22Rv1 (cell line): Measurements from ENCODE around the gene KIAA1671.

ENCODE experiments used
- H3K27ac ChIP-seq: fragments of 450-650 bp; 2 replicates; pipeline ENCODE4 v1.5.1; 2017
- CTCF ChIP-seq: fragments of 450-650 bp; IDR thresholded peaks from 2 replicates; pipeline ENCODE4 v1.5.1; 2017; ENCODE audit warnings: mild to moderate bottlenecking
- ZFX ChIP-seq: fragments of 450-650 bp; IDR thresholded peaks from 2 replicates; pipeline ENCODE4 v1.6.1; 2017; ENCODE audit warnings: antibody characterized with exemption, borderline replicate concordance

KIAA1671 gene

GRCh38 chr22:24975125-24975640, 22.7 kb downstream of the KIAA1671 start:
- TF ChIP-seq ZFX (no peak), CTCF (no peak)
- no peak overlapping the region for H3K27ac ChIP-seq

DNA sequence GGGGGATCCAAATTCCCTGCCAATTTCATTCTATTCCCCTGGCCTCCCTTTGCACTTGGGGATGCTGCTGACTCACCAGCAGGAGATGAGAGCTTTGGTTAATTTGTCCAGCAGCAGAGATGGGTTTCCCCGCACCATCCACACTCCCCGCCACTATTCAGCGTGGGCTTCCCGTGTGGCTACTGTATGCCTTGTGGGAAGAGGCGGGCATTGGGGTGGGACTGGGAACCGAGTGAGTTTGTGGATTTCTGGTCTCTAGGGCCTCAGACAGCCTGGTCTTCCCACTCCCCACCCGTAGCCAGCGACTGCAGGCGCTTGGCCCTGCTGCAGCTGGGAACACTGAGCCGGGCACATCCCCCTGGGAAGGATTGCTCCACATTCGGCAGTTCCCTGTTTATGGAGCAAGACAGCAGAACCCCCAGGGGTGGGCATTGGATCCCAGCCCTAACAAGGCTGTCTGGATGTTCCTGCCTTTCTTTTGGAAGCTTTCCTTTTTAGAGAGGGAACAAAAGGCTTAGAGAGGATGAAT, 23.4 kb downstream of the KIAA1671 start:
- TF ChIP-seq ZFX: no peak
- TF ChIP-seq CTCF: no peak
- no peak overlapping the region for H3K27ac ChIP-seq

- TF ChIP-seq CTCF (no peak), ZFX (no peak)
- no peak overlapping the region for H3K27ac ChIP-seq
Observed at GRCh38 chr22:24976442-24977218, 24.1 kb downstream of the KIAA1671 start.

GRCh38 chr22:24977370-24978221, 25.1 kb downstream of the KIAA1671 start:
- no peak overlapping the region for H3K27ac ChIP-seq
- no peak for TF ChIP-seq CTCF
- TF ChIP-seq ZFX: no peak

GRCh38 chr22:24978308-24978707, 25.8 kb downstream of the KIAA1671 start:
- no peak overlapping the region for H3K27ac ChIP-seq
- TF ChIP-seq ZFX (no peak), CTCF (no peak)

DNA sequence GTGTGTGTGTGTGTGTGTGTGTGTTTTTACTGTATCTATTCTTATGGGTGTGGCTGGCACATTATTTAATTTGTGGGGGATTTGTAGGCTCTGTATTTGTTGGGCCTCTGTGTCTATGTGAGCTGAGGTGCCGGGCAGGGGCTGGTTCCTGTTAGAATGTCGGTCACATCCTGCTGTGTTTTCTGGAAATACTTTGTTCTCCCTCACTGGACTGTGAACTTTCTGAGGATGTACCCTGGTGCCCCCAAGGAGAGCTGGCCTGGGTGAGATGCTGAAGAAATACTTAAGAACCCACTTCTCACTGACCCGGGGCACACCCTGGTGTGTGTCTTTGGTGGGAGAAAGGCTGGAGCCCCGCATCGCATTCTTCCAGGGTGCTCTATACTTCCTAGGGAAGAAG, 28.6 kb downstream of the KIAA1671 start:
- TF ChIP-seq CTCF: no peak
- no peak for TF ChIP-seq ZFX
- no peak overlapping the region for H3K27ac ChIP-seq
